ENCODE measurements around the gene E2F4. TPM values are rescaled to one million over a fixed set of nuclear protein-coding genes. Genes with fewer than 3 reads are reported as not detected.
A peak's percentile ranks its signal among the peaks of the same experiment; 100 is the strongest.

E2F4 gene
- total and polyA plus RNA-seq, 2 of the 13 experiments (the other 11 are each of a cell fraction or from before 2014, with no cell fraction given), result 84.8 to 91.2 TPM

GRCh38 chr16:67177743-67178699, 13.9 kb upstream of the E2F4 start (continued):
- TF ChIP-seq, protein P1, sequence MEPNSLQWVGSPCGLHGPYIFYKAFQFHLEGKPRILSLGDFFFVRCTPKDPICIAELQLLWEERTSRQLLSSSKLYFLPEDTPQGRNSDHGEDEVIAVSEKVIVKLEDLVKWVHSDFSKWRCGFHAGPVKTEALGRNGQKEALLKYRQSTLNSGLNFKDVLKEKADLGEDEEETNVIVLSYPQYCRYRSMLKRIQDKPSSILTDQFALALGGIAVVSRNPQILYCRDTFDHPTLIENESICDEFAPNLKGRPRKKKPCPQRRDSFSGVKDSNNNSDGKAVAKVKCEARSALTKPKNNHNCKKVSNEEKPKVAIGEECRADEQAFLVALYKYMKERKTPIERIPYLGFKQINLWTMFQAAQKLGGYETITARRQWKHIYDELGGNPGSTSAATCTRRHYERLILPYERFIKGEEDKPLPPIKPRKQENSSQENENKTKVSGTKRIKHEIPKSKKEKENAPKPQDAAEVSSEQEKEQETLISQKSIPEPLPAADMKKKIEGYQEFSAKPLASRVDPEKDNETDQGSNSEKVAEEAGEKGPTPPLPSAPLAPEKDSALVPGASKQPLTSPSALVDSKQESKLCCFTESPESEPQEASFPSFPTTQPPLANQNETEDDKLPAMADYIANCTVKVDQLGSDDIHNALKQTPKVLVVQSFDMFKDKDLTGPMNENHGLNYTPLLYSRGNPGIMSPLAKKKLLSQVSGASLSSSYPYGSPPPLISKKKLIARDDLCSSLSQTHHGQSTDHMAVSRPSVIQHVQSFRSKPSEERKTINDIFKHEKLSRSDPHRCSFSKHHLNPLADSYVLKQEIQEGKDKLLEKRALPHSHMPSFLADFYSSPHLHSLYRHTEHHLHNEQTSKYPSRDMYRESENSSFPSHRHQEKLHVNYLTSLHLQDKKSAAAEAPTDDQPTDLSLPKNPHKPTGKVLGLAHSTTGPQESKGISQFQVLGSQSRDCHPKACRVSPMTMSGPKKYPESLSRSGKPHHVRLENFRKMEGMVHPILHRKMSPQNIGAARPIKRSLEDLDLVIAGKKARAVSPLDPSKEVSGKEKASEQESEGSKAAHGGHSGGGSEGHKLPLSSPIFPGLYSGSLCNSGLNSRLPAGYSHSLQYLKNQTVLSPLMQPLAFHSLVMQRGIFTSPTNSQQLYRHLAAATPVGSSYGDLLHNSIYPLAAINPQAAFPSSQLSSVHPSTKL (CRISPR knock-in tag; IDR thresholded peaks at IDR 0.05), result 0 out of 2 replicates have a peak, but pooled peaks have one; percentile 8
- TF ChIP-seq SOX13 (IDR thresholded peaks at IDR 0.05) (no peak), SOX13 (CRISPR knock-in tag; conservative IDR thresholded peaks at IDR 0.05 in 1 of 2, IDR thresholded peaks at IDR 0.05 in 1 of 2) (peak in 1 of 2 experiments; percentile 19; a peak in 1 of 4 replicates), ZNF652 (CRISPR knock-in tag; IDR thresholded peaks at IDR 0.05; ENCODE audit: borderline replicate concordance, low read depth) (no peak), BRD4 (CRISPR knock-in tag; IDR thresholded peaks at IDR 0.05) (peak; percentile 86; the same call in 1 of the 2 replicates), ZNF256 (CRISPR knock-in tag; conservative IDR thresholded peaks at IDR 0.05) (no peak), ZNF512 (CRISPR knock-in tag; IDR thresholded peaks at IDR 0.05) (0 out of 2 replicates have a peak, but pooled peaks have one; percentile 12), ZFP1 (CRISPR knock-in tag; IDR thresholded peaks at IDR 0.05) (no peak), NPAS2 (CRISPR knock-in tag; IDR thresholded peaks at IDR 0.05; ENCODE audit: borderline replicate concordance) (no peak), ZNF121 (CRISPR knock-in tag; IDR thresholded peaks at IDR 0.05) (no peak), ZNF501 (CRISPR knock-in tag; IDR thresholded peaks at IDR 0.05) (peak; percentile 38), ZNF10 (CRISPR knock-in tag; IDR thresholded peaks at IDR 0.05; ENCODE audit: borderline replicate concordance, low read depth) (no peak), USF2 (IDR thresholded peaks at IDR 0.05; ENCODE audit: low read depth, low read length) (no peak), USF2 (CRISPR knock-in tag; IDR thresholded peaks at IDR 0.05; ENCODE audit: borderline replicate concordance) (no peak), ZBTB1 (CRISPR knock-in tag; IDR thresholded peaks at IDR 0.05; ENCODE audit: borderline replicate concordance) (no peak), ZNF780A (CRISPR knock-in tag; IDR thresholded peaks at IDR 0.05) (no peak), TRAFD1 (CRISPR knock-in tag; IDR thresholded peaks at IDR 0.05; ENCODE audit: borderline replicate concordance) (no peak)
- TF ChIP-seq, protein P2, sequence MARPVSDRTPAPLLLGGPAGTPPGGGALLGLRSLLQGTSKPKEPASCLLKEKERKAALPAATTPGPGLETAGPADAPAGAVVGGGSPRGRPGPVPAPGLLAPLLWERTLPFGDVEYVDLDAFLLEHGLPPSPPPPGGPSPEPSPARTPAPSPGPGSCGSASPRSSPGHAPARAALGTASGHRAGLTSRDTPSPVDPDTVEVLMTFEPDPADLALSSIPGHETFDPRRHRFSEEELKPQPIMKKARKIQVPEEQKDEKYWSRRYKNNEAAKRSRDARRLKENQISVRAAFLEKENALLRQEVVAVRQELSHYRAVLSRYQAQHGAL (CRISPR knock-in tag; IDR thresholded peaks at IDR 0.05; ENCODE audit: not compliant biosample characterization), result peak; percentile 82
